ENCODE data around the gene CAMTA1. TPM values are rescaled to one million over a fixed set of nuclear protein-coding genes. Genes with fewer than 3 reads are reported as not detected.

The CAMTA1 gene
- total and polyA plus RNA-seq, 4 donors: 78.7 to 438 (median 173) TPM

DNA sequence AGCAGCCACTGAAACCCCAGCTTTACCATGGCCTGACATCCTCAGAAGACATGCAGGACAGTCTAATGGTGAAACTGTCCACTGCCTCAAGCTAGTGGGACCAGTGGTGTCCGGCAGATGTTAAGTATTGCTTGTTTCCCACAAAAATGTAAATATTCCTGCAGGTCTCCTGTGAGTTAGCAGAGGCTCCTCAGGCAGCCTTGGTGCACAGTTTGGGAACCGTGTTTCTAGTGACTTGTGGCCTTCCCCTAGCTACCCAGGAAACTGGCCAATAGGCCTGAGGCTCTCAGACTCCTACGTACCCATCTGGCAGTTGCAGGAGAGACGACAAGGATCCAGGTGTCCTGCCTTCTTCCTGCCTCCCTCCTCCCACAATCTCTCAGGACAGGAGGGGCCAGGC lies 142.4 kb downstream of the CAMTA1 start:
- no peaks in the 10 kb centered on the region for H3K9me3 ChIP-seq (ENCODE audit: control insufficient read depth, low read length)
- intact Hi-C loops (cut with DNase I): no loop called here

DNA sequence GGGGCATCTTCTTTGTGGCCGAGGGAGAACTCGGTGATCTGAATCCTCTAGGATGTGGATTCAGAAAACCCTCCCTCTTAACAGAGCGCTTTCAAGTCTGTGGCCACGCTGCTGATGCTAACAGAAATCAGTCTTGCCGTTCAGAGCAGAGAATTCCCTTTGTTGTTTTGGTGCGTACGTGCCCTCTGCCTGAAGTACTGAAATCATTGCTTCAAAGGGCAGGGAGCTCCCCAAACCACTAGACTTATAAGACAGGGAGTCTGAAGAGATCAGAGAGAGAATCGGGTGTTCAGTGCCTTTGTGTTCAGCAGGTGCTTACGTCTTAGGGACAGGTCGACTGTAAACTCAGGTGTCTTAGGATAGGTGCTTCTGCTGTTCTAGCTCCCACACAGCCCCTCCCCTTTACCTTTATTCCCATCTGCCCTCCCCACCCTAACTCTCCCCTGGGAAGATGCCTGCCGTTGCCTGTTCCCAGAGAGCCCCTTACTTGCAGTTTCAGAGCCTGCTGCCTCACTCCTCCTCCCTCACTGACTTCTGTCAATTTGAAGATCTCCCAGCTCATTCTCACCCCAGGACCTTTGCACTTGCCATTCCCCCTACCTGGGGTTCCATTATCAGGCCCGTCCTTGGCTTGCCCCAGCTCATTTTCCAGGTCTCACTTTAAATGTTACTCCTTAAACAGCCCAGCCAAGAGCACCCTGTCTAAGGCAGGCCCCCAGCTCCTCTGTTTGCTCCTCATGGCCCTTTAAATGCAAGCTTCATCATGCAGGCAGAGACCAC lies 143.0 kb downstream of the CAMTA1 start:
- no peak for ATAC-seq (ENCODE audit: low FRiP score)
- WGBS, 2 donors: 94% methylated on average over 12 of the region's 12 CpGs
- no peaks in the 10 kb centered on the region for H3K36me3 ChIP-seq (ENCODE audit: control insufficient read depth in 1 of 2, insufficient read depth in 2 of 2, low read length in 1 of 2)
- intact Hi-C loops (cut with DNase I): no loop called here
- H3K9me3 ChIP-seq (ENCODE audit: control insufficient read depth, low read length): no peaks in the 10 kb centered on the region
- H3K4me1 ChIP-seq (ENCODE audit: control insufficient read depth in 1 of 2, insufficient read depth in 2 of 2, low read length in 2 of 2): peaks cover 0 to 7% of the 10 kb centered on the region in 2 donors
- DNase-seq: peak in 1 of 2 donors; percentile 35
- H3K4me3 ChIP-seq (ENCODE audit: low read length in 2 of 2): no peak overlapping the region
- no peaks in the 10 kb centered on the region for H3K27me3 ChIP-seq (ENCODE audit: control insufficient read depth in 1 of 2, insufficient read depth in 2 of 2, low read length in 1 of 2)
- H3K27ac ChIP-seq (ENCODE audit: low read depth in 1 of 2, low read length in 2 of 2): no peak overlapping the region

More for the DNA sequence above, 142.4 kb downstream of the CAMTA1 start:
- DNase-seq (no peak), ATAC-seq (ENCODE audit: low FRiP score) (no peak)
- Histone ChIP-seq H3K27ac (ENCODE audit: low read depth in 1 of 2, low read length in 2 of 2) (no peak overlapping the region), H3K27me3 (ENCODE audit: control insufficient read depth in 1 of 2, insufficient read depth in 2 of 2, low read length in 1 of 2) (no peaks in the 10 kb centered on the region), H3K36me3 (ENCODE audit: control insufficient read depth in 1 of 2, insufficient read depth in 2 of 2, low read length in 1 of 2) (no peaks in the 10 kb centered on the region), H3K4me3 (ENCODE audit: low read length in 2 of 2) (no peak overlapping the region), H3K4me1 (ENCODE audit: control insufficient read depth in 1 of 2, insufficient read depth in 2 of 2, low read length in 2 of 2) (peaks cover 0 to 7% of the 10 kb centered on the region in 2 donors)
- 91% methylated on average over 4 of the region's 4 CpGs for WGBS, 2 donors

DNA sequence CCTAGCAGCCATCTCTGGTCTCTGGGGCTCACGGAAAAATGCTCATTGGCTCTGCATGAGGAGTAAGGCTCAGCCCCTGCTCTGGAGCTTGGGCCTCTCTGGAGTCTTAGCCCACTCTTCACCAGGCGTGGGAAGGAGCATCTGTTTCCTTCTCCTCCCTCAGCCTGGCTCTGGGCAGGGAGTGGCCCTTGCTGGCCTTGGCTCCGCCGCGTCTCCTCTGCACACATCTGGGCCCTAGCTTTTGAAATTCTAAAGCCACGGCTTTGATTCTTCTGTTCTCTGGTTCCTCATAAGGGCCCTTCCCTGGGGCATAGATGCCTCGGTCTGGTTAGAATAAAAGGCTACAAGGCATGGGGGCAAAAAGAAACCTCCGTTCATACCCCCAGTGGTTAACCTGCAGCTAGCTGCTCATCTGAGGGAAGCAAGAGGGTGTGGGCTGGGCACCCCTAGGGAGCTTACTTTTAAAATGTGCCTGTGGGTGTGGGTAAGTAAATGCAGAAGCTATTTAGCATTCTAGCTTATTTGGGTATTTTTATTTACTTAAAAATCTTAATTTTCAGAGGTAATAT lies 145.6 kb downstream of the CAMTA1 start:
- H3K4me3 ChIP-seq (ENCODE audit: low read length in 2 of 2): no peak overlapping the region
- H3K4me1 ChIP-seq (ENCODE audit: control insufficient read depth in 1 of 2, insufficient read depth in 2 of 2, low read length in 2 of 2): no peaks in the 10 kb centered on the region
- H3K27ac ChIP-seq (ENCODE audit: low read depth in 1 of 2, low read length in 2 of 2): no peak overlapping the region
- WGBS, 2 donors: 94% methylated on average over 8 of the region's 8 CpGs
- H3K36me3 ChIP-seq (ENCODE audit: control insufficient read depth in 1 of 2, insufficient read depth in 2 of 2, low read length in 1 of 2): no peaks in the 10 kb centered on the region
- DNase-seq: no peak
- intact Hi-C loops (cut with DNase I): no loop called here
- no peaks in the 10 kb centered on the region for H3K9me3 ChIP-seq (ENCODE audit: control insufficient read depth, low read length)
- ATAC-seq (ENCODE audit: low FRiP score): no peak
- H3K27me3 ChIP-seq (ENCODE audit: control insufficient read depth in 1 of 2, insufficient read depth in 2 of 2, low read length in 1 of 2): no peaks in the 10 kb centered on the region

DNA sequence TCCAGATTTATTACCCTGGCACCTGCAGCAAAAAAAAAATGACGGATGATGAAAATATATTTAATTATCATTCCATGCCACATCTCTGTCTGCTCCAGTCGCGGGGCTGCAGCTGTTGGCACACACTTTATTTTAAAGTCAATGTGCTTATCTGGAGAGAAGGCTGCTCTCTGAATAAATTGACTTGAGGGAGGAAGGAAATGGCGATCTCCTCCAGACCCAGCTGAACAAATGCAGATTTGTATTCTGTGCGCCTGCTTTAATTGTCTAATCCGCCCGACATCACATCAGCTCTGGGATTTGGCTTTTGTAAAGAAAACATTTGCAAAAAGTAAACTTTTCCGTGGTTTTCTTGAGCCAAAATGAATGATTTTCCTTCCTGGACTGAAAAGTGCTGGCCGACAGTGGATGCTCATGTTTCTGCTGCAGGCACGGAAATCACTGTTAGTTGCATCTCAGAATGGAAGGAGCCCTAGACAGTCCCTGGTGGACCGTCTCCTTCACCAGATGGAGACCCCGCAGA lies 150.2 kb downstream of the CAMTA1 start:
- WGBS, 2 donors: 1 to 2% methylated on average over 12 of the region's 12 CpGs
- H3K36me3 ChIP-seq (ENCODE audit: control insufficient read depth in 1 of 2, insufficient read depth in 2 of 2, low read length in 1 of 2): no peaks in the 10 kb centered on the region
- H3K4me3 ChIP-seq (ENCODE audit: low read length in 2 of 2): peak overlapping the region in 1 of 2 donors; percentile 56
- no peak for DNase-seq
- H3K27me3 ChIP-seq (ENCODE audit: control insufficient read depth in 1 of 2, insufficient read depth in 2 of 2, low read length in 1 of 2): no peaks in the 10 kb centered on the region
- no peaks in the 10 kb centered on the region for H3K9me3 ChIP-seq (ENCODE audit: control insufficient read depth, low read length)
- H3K27ac ChIP-seq (ENCODE audit: low read depth in 1 of 2, low read length in 2 of 2): no peak overlapping the region
- ATAC-seq (ENCODE audit: low FRiP score): peak; percentile 47
- no peaks in the 10 kb centered on the region for H3K4me1 ChIP-seq (ENCODE audit: control insufficient read depth in 1 of 2, insufficient read depth in 2 of 2, low read length in 2 of 2)
- intact Hi-C loops (cut with DNase I): no loop called here

DNA sequence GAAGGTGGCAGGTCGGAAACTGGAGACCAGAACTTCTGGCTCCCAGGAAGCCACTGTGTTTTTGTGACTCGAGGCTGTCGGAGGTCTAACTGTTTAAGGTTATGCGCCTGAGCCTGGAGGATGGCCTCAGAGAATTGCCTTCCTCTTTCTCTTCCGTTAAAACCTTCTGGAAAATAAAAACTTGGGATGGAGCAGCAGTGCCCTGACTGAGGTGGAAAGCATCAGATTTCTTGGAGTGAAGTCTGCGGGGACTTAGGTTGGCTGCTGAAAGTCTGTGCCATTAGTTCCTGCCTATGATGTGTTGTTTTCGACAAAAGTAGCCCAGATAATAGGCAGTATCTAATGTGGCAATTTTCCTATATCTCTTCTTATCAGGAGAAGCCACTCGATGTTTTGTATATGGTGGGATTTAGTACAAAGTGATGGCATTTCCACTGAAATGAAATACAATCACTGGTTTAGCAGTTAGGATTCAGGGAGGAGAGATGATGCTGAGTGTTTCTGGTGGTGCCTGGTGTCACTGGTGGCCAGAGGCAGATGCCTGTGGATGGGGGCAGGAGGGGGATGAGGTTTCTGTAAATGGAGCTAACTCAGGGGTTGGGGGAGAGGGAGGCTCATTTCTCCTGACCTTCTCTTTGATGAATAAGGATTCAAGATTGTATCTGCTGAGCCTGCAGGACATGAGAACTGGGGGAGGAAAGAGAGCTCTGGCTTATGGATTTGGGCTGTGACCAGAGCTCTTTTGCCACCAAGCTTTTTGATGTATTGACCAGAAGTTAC lies 150.8 kb downstream of the CAMTA1 start:
- no peaks in the 10 kb centered on the region for H3K36me3 ChIP-seq (ENCODE audit: control insufficient read depth in 1 of 2, insufficient read depth in 2 of 2, low read length in 1 of 2)
- no peak for ATAC-seq (ENCODE audit: low FRiP score)
- 9 to 13% methylated on average over 8 of the region's 8 CpGs for WGBS, 2 donors
- DNase-seq: no peak
- H3K9me3 ChIP-seq (ENCODE audit: control insufficient read depth, low read length): no peaks in the 10 kb centered on the region
- H3K4me3 ChIP-seq (ENCODE audit: low read length in 2 of 2): no peak overlapping the region
- H3K27me3 ChIP-seq (ENCODE audit: control insufficient read depth in 1 of 2, insufficient read depth in 2 of 2, low read length in 1 of 2): no peaks in the 10 kb centered on the region
- no peaks in the 10 kb centered on the region for H3K4me1 ChIP-seq (ENCODE audit: control insufficient read depth in 1 of 2, insufficient read depth in 2 of 2, low read length in 2 of 2)
- intact Hi-C loops (cut with DNase I): no loop called here
- H3K27ac ChIP-seq (ENCODE audit: low read depth in 1 of 2, low read length in 2 of 2): no peak overlapping the region

DNA sequence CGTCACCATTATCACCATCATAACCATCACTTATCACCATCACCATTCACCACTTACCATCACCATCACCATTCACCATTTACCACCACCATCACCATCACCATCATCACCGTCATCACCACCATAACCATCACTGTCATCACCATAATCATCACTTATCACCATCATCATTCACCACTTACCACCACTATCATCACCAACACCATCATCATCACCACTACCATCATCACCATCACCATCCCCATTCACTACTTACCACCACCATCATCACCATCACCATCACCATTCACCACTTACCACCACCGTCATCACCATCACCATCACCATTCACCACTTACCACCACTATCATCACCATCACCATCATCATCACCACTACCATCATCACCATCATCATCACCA lies 151.8 kb downstream of the CAMTA1 start:
- WGBS, 2 donors: 81 to 87% methylated on average over 3 of the region's 3 CpGs
- intact Hi-C loops (cut with DNase I): no loop called here
- no peaks in the 10 kb centered on the region for H3K27me3 ChIP-seq (ENCODE audit: control insufficient read depth in 1 of 2, insufficient read depth in 2 of 2, low read length in 1 of 2)

DNA sequence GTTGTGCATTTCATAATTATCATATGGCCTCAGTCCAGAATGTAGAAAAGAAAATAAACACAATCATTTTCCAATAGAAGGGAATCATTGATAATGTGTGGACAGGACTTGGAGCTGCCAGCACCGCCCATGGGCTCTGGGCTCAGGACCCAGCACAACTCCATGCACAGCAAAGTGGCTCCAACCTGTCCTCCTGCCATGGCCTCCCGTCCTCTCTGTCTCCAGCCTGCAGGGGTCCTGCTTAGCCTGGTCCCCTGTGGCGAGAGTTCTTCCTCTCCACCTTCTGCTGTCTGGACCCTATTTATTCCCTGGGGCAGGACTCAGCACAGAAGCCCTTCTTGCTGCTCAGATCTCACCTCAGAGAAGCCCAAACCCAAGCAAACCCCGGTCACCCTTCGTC lies 154.1 kb downstream of the CAMTA1 start:
- Histone ChIP-seq H3K4me1 (ENCODE audit: control insufficient read depth in 1 of 2, insufficient read depth in 2 of 2, low read length in 2 of 2) (no peaks in the 10 kb centered on the region), H3K4me3 (ENCODE audit: low read length in 2 of 2) (no peak overlapping the region), H3K9me3 (ENCODE audit: control insufficient read depth, low read length) (no peaks in the 10 kb centered on the region), H3K36me3 (ENCODE audit: control insufficient read depth in 1 of 2, insufficient read depth in 2 of 2, low read length in 1 of 2) (no peaks in the 10 kb centered on the region), H3K27me3 (ENCODE audit: control insufficient read depth in 1 of 2, insufficient read depth in 2 of 2, low read length in 1 of 2) (no peaks in the 10 kb centered on the region), H3K27ac (ENCODE audit: low read depth in 1 of 2, low read length in 2 of 2) (no peak overlapping the region)
- intact Hi-C loops (cut with DNase I): no loop called here
- 95% methylated on average over 5 of the region's 5 CpGs for WGBS, 2 donors
- ATAC-seq (ENCODE audit: low FRiP score) (no peak), DNase-seq (no peak)

More for the DNA sequence above, 151.8 kb downstream of the CAMTA1 start:
- H3K9me3 ChIP-seq (ENCODE audit: control insufficient read depth, low read length): no peaks in the 10 kb centered on the region
- DNase-seq (no peak), ATAC-seq (ENCODE audit: low FRiP score) (no peak)
- no peaks in the 10 kb centered on the region for H3K36me3 ChIP-seq (ENCODE audit: control insufficient read depth in 1 of 2, insufficient read depth in 2 of 2, low read length in 1 of 2)
- no peak overlapping the region for H3K4me3 ChIP-seq (ENCODE audit: low read length in 2 of 2)
- no peak overlapping the region for H3K27ac ChIP-seq (ENCODE audit: low read depth in 1 of 2, low read length in 2 of 2)
- H3K4me1 ChIP-seq (ENCODE audit: control insufficient read depth in 1 of 2, insufficient read depth in 2 of 2, low read length in 2 of 2): no peaks in the 10 kb centered on the region

DNA sequence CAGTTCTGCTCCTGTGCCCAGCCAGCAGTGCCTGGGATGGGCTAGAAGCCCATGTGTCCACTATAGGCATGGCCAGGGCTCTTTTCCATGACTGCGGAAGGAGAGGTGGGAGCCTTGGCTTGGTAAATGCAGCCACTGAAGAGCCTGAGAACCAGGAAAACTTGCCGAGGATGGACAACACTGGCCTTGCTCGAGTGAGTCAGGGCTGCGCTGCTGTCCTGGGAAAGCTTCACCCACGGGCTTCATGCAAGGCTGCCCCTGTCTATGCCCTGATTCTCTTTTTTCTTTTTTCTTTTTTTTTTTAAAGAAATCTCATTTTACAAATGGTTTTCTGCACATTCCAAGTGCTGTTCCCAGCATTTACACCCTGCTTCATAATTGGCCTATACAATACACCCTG lies 156.5 kb downstream of the CAMTA1 start:
- Histone ChIP-seq H3K9me3 (ENCODE audit: control insufficient read depth, low read length) (no peaks in the 10 kb centered on the region), H3K36me3 (ENCODE audit: control insufficient read depth in 1 of 2, insufficient read depth in 2 of 2, low read length in 1 of 2) (no peaks in the 10 kb centered on the region), H3K27ac (ENCODE audit: low read depth in 1 of 2, low read length in 2 of 2) (no peak overlapping the region), H3K4me3 (ENCODE audit: low read length in 2 of 2) (no peak overlapping the region), H3K4me1 (ENCODE audit: control insufficient read depth in 1 of 2, insufficient read depth in 2 of 2, low read length in 2 of 2) (no peaks in the 10 kb centered on the region), H3K27me3 (ENCODE audit: control insufficient read depth in 1 of 2, insufficient read depth in 2 of 2, low read length in 1 of 2) (no peaks in the 10 kb centered on the region)
- no peak for DNase-seq
- no peak for ATAC-seq (ENCODE audit: low FRiP score)
- 94 to 97% methylated on average over 5 of the region's 5 CpGs for WGBS, 2 donors
- intact Hi-C loops (cut with DNase I): loop anchor here in 1 of 2 donors (1.0 kb wide), 1 partner anchor 13 kb away; no protein-coding TSS in a partner anchor
